Esophagus squamous epithelium (tissue), 4 donors: ENCODE results near the gene ARL10.

Experiments used
- CTCF ChIP-seq, 6 experiments: fragments of 450-650 bp in 4 of 6; fragments of 200-600 bp in 2 of 6; sonication (generic) in 2 of 6; IDR thresholded peaks; one replicate each; pipeline ENCODE4 v1.5.1; 2016 to 2019; ENCODE audit warnings: antibody characterized with exemption in 6 of 6, mild to moderate bottlenecking in 4 of 6, moderate library complexity in 4 of 6
- POLR2A ChIP-seq, 4 donors: fragments of 450-650 bp; IDR thresholded peaks; one replicate each; pipeline ENCODE4 v1.6.1; 2017; ENCODE audit warnings: antibody characterized with exemption in 4 of 4, mild to moderate bottlenecking in 4 of 4, moderate library complexity in 3 of 4

- TF ChIP-seq CTCF (IDR thresholded peaks at IDR 0.05) (no peak), POLR2A (IDR thresholded peaks at IDR 0.05) (no peak)
Measured at GRCh38 chr5:176413709-176414191, 48.5 kb downstream of the ARL10 start.
